Body of pancreas (tissue), 4 donors: ENCODE data around the gene BCAR1.

ENCODE experiments used
- CTCF ChIP-seq, 7 experiments: fragments of 450-650 bp in 4 of 7; fragments of 200-600 bp in 3 of 7; sonication (generic) in 3 of 7; IDR thresholded peaks; one replicate each; pipeline ENCODE4 v1.5.1; 2016 to 2019; ENCODE audit warnings: antibody characterized with exemption in 7 of 7
- POLR2A ChIP-seq, 3 donors: fragments of 450-650 bp; IDR thresholded peaks; one replicate each; pipeline ENCODE4 v1.6.1; 2016; ENCODE audit warnings: antibody characterized with exemption in 3 of 3, mild to moderate bottlenecking in 2 of 3

- peak in 3 of 7 experiments; percentile 10 to 13 (median 13) for TF ChIP-seq CTCF (IDR thresholded peaks at IDR 0.05)
- TF ChIP-seq POLR2A (IDR thresholded peaks at IDR 0.05) = peak; percentile 46 to 65 (median 56)
Observed at GRCh38 chr16:75229172-75230031, 22.0 kb downstream of the BCAR1 start.
